ENCODE measurements around the gene PCDH15. TPM values are rescaled to one million over a fixed set of nuclear protein-coding genes. Genes with fewer than 3 reads are reported as not detected.
"Not testable (repeated sequence)": the region's sequence is repeated elsewhere in the genome, so short reads cannot be mapped to it uniquely, and the experiment has no call there.

PCDH15 gene
- total and polyA plus RNA-seq, 2 of the 13 experiments (the other 11 are each of a cell fraction or from before 2014, with no cell fraction given), result not detected

- H4K20me1 ChIP-seq (ENCODE audit: insufficient read depth, low read length); H3K27me3 ChIP-seq (ENCODE audit: control insufficient read depth in 1 of 2, insufficient read depth in 2 of 2, low read length in 2 of 2); BruUV-seq (replicated peaks); H3K4me3 ChIP-seq (replicated peaks in 1 of 3; ENCODE audit: insufficient read depth in 1 of 3, low read depth in 2 of 3, low read length in 3 of 3); CTCF ChIA-PET (ENCODE audit: low intra/inter-chr PET ratio, low total read pairs); H3K79me2 ChIP-seq (ENCODE audit: insufficient read depth, low read length); H3K27ac ChIP-seq (ENCODE audit: extremely low read length, insufficient read depth, low read length); H3K4me2 ChIP-seq (ENCODE audit: low read depth, low read length); POLR2A ChIA-PET; DNase-seq (ENCODE audit: low spot score); H3K9ac ChIP-seq (ENCODE audit: insufficient read depth, low read depth, low read length); intact Hi-C loops (cut with micrococcal nuclease; ENCODE audit: unreplicated experiment); H3K36me3 ChIP-seq (replicated peaks in 1 of 2; ENCODE audit: control insufficient read depth in 1 of 2, insufficient read depth in 2 of 2, low read length in 2 of 2); ATAC-seq; H3K9me3 ChIP-seq (ENCODE audit: low read length); FAIRE-seq; H2AFZ ChIP-seq (ENCODE audit: low read length); H3K4me1 ChIP-seq (ENCODE audit: insufficient read depth, low read length): not testable (repeated sequence)
- 16% methylated on average over 6 of the region's 6 CpGs for WGBS (ENCODE audit: low lambda C conversion rate)
- in situ Hi-C loops (cut with HindIII; ENCODE audit: extremely low pct_ligation_motif_present, low pct_unique_long_range_greater_than_20kb), result loop anchor here (25.0 kb wide), 1 partner anchor 557 kb away; no protein-coding TSS in a partner anchor
Observed at GRCh38 chr10:54394598-54394997, 406.4 kb downstream of the PCDH15 start.

GRCh38 chr10:54372179-54372578, 428.9 kb downstream of the PCDH15 start:
- in situ Hi-C loops (cut with HindIII; ENCODE audit: extremely low pct_ligation_motif_present, low pct_unique_long_range_greater_than_20kb), result no loop called here
- WGBS (ENCODE audit: low lambda C conversion rate), result 8% methylated on average over 1 of the region's 1 CpG
- H3K4me3 ChIP-seq (replicated peaks in 1 of 3; ENCODE audit: insufficient read depth in 1 of 3, low read depth in 2 of 3, low read length in 3 of 3), result no peak overlapping the region
- BruUV-seq (replicated peaks), result no TSS peak
- H3K9ac ChIP-seq (ENCODE audit: insufficient read depth, low read depth, low read length), result no peak overlapping the region
- H3K9me3 ChIP-seq (ENCODE audit: low read length), result no peaks in the 10 kb centered on the region
- intact Hi-C loops (cut with micrococcal nuclease; ENCODE audit: unreplicated experiment), result no loop called here
- H3K4me1 ChIP-seq (ENCODE audit: insufficient read depth, low read length), result no peaks in the 10 kb centered on the region
- H3K4me2 ChIP-seq (ENCODE audit: low read depth, low read length), result no peak overlapping the region
- no peak overlapping the region for H3K27ac ChIP-seq (ENCODE audit: extremely low read length, insufficient read depth, low read length)
- FAIRE-seq, result no peak
- no peak overlapping the region for H2AFZ ChIP-seq (ENCODE audit: low read length)
- no peaks in the 10 kb centered on the region for H3K36me3 ChIP-seq (replicated peaks in 1 of 2; ENCODE audit: control insufficient read depth in 1 of 2, insufficient read depth in 2 of 2, low read length in 2 of 2)
- no peak for ATAC-seq
- H3K27me3 ChIP-seq (ENCODE audit: control insufficient read depth in 1 of 2, insufficient read depth in 2 of 2, low read length in 2 of 2), result no peaks in the 10 kb centered on the region
- H3K79me2 ChIP-seq (ENCODE audit: insufficient read depth, low read length), result no peaks in the 10 kb centered on the region
- CTCF ChIA-PET (ENCODE audit: low intra/inter-chr PET ratio, low total read pairs), result no interaction called here
- H4K20me1 ChIP-seq (ENCODE audit: insufficient read depth, low read length), result no peaks in the 10 kb centered on the region
- no peak for DNase-seq (ENCODE audit: low spot score)
- POLR2A ChIA-PET, result no interaction called here
- TF ChIP-seq MIER3 (CRISPR knock-in tag; IDR thresholded peaks at IDR 0.05; ENCODE audit: borderline replicate concordance), result no peak
- TF ChIP-seq ZFP37 (CRISPR knock-in tag; IDR thresholded peaks at IDR 0.05; ENCODE audit: borderline replicate concordance), result no peak
- no peak for TF ChIP-seq ZNF563 (CRISPR knock-in tag; IDR thresholded peaks at IDR 0.05)
- TF ChIP-seq ZNF101 (CRISPR knock-in tag; IDR thresholded peaks at IDR 0.05; ENCODE audit: borderline replicate concordance, low read depth), result no peak
- no peak for TF ChIP-seq ZFP36 (IDR thresholded peaks at IDR 0.05; ENCODE audit: borderline replicate concordance, low read depth, low read length, partially characterized antibody)
- TF ChIP-seq RORA (CRISPR knock-in tag; IDR thresholded peaks at IDR 0.05), result no peak
- TF ChIP-seq REPIN1 (CRISPR knock-in tag; IDR thresholded peaks at IDR 0.05; ENCODE audit: borderline replicate concordance, low read depth), result no peak
- no peak for TF ChIP-seq NCOA1 (CRISPR knock-in tag; IDR thresholded peaks at IDR 0.05)
- TF ChIP-seq POLR2A (IDR thresholded peaks at IDR 0.05; ENCODE audit: insufficient read depth in 1 of 2, low read depth in 2 of 2, low read length in 2 of 2), result no peak
- no peak for TF ChIP-seq ZNF878 (CRISPR knock-in tag; IDR thresholded peaks at IDR 0.05)
- no peak for TF ChIP-seq ZNF570 (CRISPR knock-in tag; IDR thresholded peaks at IDR 0.05; ENCODE audit: borderline replicate concordance)
- no peak for TF ChIP-seq SP2 (CRISPR knock-in tag; IDR thresholded peaks at IDR 0.05)
- TF ChIP-seq SP4 (CRISPR knock-in tag; IDR thresholded peaks at IDR 0.05), result no peak
- TF ChIP-seq BORCS8-MEF2B (CRISPR knock-in tag; IDR thresholded peaks at IDR 0.05), result no peak
- TF ChIP-seq NFATC3 (CRISPR knock-in tag; IDR thresholded peaks at IDR 0.05), result no peak
- TF ChIP-seq AHDC1 (CRISPR knock-in tag; IDR thresholded peaks at IDR 0.05; ENCODE audit: borderline replicate concordance), result no peak

Measured in HepG2 (cell line).